Measurements from ENCODE around the gene BTBD9. TPM values are rescaled to one million over a fixed set of nuclear protein-coding genes. Genes with fewer than 3 reads are reported as not detected.

Gene BTBD9
- total RNA-seq, 1 donor from 2014 or later: 10.3 TPM

- H2AFZ ChIP-seq (ENCODE audit: low read depth, low read length): no peak overlapping the region
- no peaks in the 10 kb centered on the region for H3K4me1 Mint-ChIP-seq (ENCODE audit: low read depth, unreplicated experiment)
- H3K9ac ChIP-seq (ENCODE audit: low read length): no peak overlapping the region
- no peaks in the 10 kb centered on the region for H3K79me2 ChIP-seq (ENCODE audit: insufficient read depth, low read length)
- H3K4me1 ChIP-seq (ENCODE audit: insufficient read depth, low read length): no peaks in the 10 kb centered on the region
- FAIRE-seq: no peak
- H3K4me2 ChIP-seq (ENCODE audit: low read length): no peak overlapping the region
- no peak overlapping the region for H3K27ac Mint-ChIP-seq (ENCODE audit: unreplicated experiment)
- no peaks in the 10 kb centered on the region for H3K36me3 ChIP-seq (ENCODE audit: insufficient read depth, low read length)
- H3K9me3 Mint-ChIP-seq (ENCODE audit: unreplicated experiment): peaks cover 4% of the 10 kb centered on the region
- H4K20me1 ChIP-seq (ENCODE audit: insufficient read depth, low read length): no peaks in the 10 kb centered on the region
- H3K4me3 ChIP-seq (ENCODE audit: insufficient read depth, low read depth, low read length): no peak overlapping the region
- H3K27me3 Mint-ChIP-seq (ENCODE audit: low read depth, unreplicated experiment): peaks cover 2% of the 10 kb centered on the region
- TF ChIP-seq EZH2 (IDR thresholded peaks at IDR 0.05; ENCODE audit: insufficient read depth, low read length) (no peak), CTCF (IDR thresholded peaks at IDR 0.05; ENCODE audit: insufficient read depth, low read depth, low read length) (no peak)
- no peaks in the 10 kb centered on the region for H3K36me3 Mint-ChIP-seq (ENCODE audit: low read depth, unreplicated experiment)
- DNase-seq (ENCODE audit: low read depth): no peak
- no peak overlapping the region for H3K27ac ChIP-seq (ENCODE audit: low read depth, low read length)
- no peaks in the 10 kb centered on the region for H3K9me3 ChIP-seq (ENCODE audit: insufficient read depth, low read depth, low read length)
- no peaks in the 10 kb centered on the region for H3K27me3 ChIP-seq (ENCODE audit: insufficient read depth, low read length)
- no peak overlapping the region for H3K4me3 Mint-ChIP-seq (ENCODE audit: unreplicated experiment)
Measured at GRCh38 chr6:38654263-38654662, 14.5 kb upstream of the BTBD9 start.

GRCh38 chr6:38651121-38651784, 11.5 kb upstream of the BTBD9 start:
- Histone ChIP-seq H4K20me1 (ENCODE audit: insufficient read depth, low read length) (no peaks in the 10 kb centered on the region), H3K4me1 (ENCODE audit: insufficient read depth, low read length) (no peaks in the 10 kb centered on the region), H3K9ac (ENCODE audit: low read length) (no peak overlapping the region), H3K4me3 (ENCODE audit: insufficient read depth, low read depth, low read length) (no peak overlapping the region), H3K79me2 (ENCODE audit: insufficient read depth, low read length) (no peaks in the 10 kb centered on the region), H3K36me3 (ENCODE audit: insufficient read depth, low read length) (no peaks in the 10 kb centered on the region), H3K27me3 (ENCODE audit: insufficient read depth, low read length) (no peaks in the 10 kb centered on the region), H3K27ac (ENCODE audit: low read depth, low read length) (no peak overlapping the region), H3K4me2 (ENCODE audit: low read length) (no peak overlapping the region), H2AFZ (ENCODE audit: low read depth, low read length) (no peak overlapping the region), H3K9me3 (ENCODE audit: insufficient read depth, low read depth, low read length) (no peaks in the 10 kb centered on the region)
- DNase-seq (ENCODE audit: low read depth) (no peak), FAIRE-seq (no peak)
- TF ChIP-seq CTCF (IDR thresholded peaks at IDR 0.05; ENCODE audit: insufficient read depth, low read depth, low read length): no peak
- no peak for TF ChIP-seq EZH2 (IDR thresholded peaks at IDR 0.05; ENCODE audit: insufficient read depth, low read length)
- no peaks in the 10 kb centered on the region for H3K36me3 Mint-ChIP-seq (ENCODE audit: low read depth, unreplicated experiment)
- H3K4me3 Mint-ChIP-seq (ENCODE audit: unreplicated experiment): no peak overlapping the region
- H3K4me1 Mint-ChIP-seq (ENCODE audit: low read depth, unreplicated experiment): no peaks in the 10 kb centered on the region
- H3K27me3 Mint-ChIP-seq (ENCODE audit: low read depth, unreplicated experiment): peaks cover 2% of the 10 kb centered on the region
- H3K27ac Mint-ChIP-seq (ENCODE audit: unreplicated experiment): no peak overlapping the region
- H3K9me3 Mint-ChIP-seq (ENCODE audit: unreplicated experiment): peaks cover 4% of the 10 kb centered on the region

GRCh38 chr6:38650207-38650752, 10.6 kb upstream of the BTBD9 start:
- FAIRE-seq (no peak), DNase-seq (ENCODE audit: low read depth) (no peak)
- Histone ChIP-seq H3K27ac (ENCODE audit: low read depth, low read length) (no peak overlapping the region), H3K4me2 (ENCODE audit: low read length) (no peak overlapping the region), H3K79me2 (ENCODE audit: insufficient read depth, low read length) (no peaks in the 10 kb centered on the region), H3K9ac (ENCODE audit: low read length) (no peak overlapping the region), H3K4me1 (ENCODE audit: insufficient read depth, low read length) (no peaks in the 10 kb centered on the region), H4K20me1 (ENCODE audit: insufficient read depth, low read length) (no peaks in the 10 kb centered on the region), H3K9me3 (ENCODE audit: insufficient read depth, low read depth, low read length) (no peaks in the 10 kb centered on the region), H3K36me3 (ENCODE audit: insufficient read depth, low read length) (no peaks in the 10 kb centered on the region), H3K27me3 (ENCODE audit: insufficient read depth, low read length) (no peaks in the 10 kb centered on the region), H3K4me3 (ENCODE audit: insufficient read depth, low read depth, low read length) (no peak overlapping the region), H2AFZ (ENCODE audit: low read depth, low read length) (no peak overlapping the region)
- Mint-ChIP-seq H3K4me1 (ENCODE audit: low read depth, unreplicated experiment) (peaks cover 1% of the 10 kb centered on the region), H3K36me3 (ENCODE audit: low read depth, unreplicated experiment) (no peaks in the 10 kb centered on the region), H3K27ac (ENCODE audit: unreplicated experiment) (no peak overlapping the region), H3K4me3 (ENCODE audit: unreplicated experiment) (no peak overlapping the region), H3K9me3 (ENCODE audit: unreplicated experiment) (peaks cover 4% of the 10 kb centered on the region), H3K27me3 (ENCODE audit: low read depth, unreplicated experiment) (peaks cover 2% of the 10 kb centered on the region)
- no peak for TF ChIP-seq EZH2 (IDR thresholded peaks at IDR 0.05; ENCODE audit: insufficient read depth, low read length)
- TF ChIP-seq CTCF (IDR thresholded peaks at IDR 0.05; ENCODE audit: insufficient read depth, low read depth, low read length): no peak
